SU-DHL-6 (cell line): ENCODE data around the gene MRE11.

Experiments used
- H2AFZ ChIP-seq: fragments of 200-600 bp; sonication (generic); 2 replicates; pipeline ENCODE4 v1.6.1; 2014; ENCODE audit warnings: low read depth, mild to moderate bottlenecking, moderate library complexity, mixed read lengths, antibody characterized with exemption, low read length; ENCODE audit not compliant: severe bottlenecking
- H3F3A ChIP-seq: fragments of 200-600 bp; shearing (Covaris generic); 2 replicates; pipeline ENCODE4 v1.6.0; 2016; ENCODE audit warnings: antibody characterized with exemption, mild to moderate bottlenecking; ENCODE audit not compliant: insufficient read depth
- H3K27ac ChIP-seq: fragments of 200-600 bp; sonication (generic); 2 replicates; pipeline ENCODE4 v1.5.1; 2016; ENCODE audit warnings: low read depth, mild to moderate bottlenecking, low read length, moderate library complexity, mixed read lengths
- H3K27me3 ChIP-seq: fragments of 200-600 bp; sonication (generic), shearing (Covaris generic); 2 replicates; pipeline ENCODE4 v1.6.0; 2014; ENCODE audit warnings: mild to moderate bottlenecking, low read length
- H3K36me3 ChIP-seq: fragments of 200-600 bp; sonication (generic); 2 replicates; pipeline ENCODE4 v1.6.1; 2014; ENCODE audit warnings: mild to moderate bottlenecking, low read length, mixed read lengths
- H3K4me2 ChIP-seq: fragments of 300-600, 200-600 bp; shearing (Covaris generic), sonication (generic); 2 replicates; pipeline ENCODE4 v1.6.0; 2014; ENCODE audit warnings: low read length, low read depth, mild to moderate bottlenecking; ENCODE audit not compliant: poor library complexity, severe bottlenecking
- H3K4me3 ChIP-seq: fragments of 200-600 bp; sonication (generic); 2 replicates; pipeline ENCODE4 v1.5.1; 2014; ENCODE audit warnings: antibody characterized with exemption, low read length, mild to moderate bottlenecking, mixed read lengths; ENCODE audit not compliant: insufficient read depth, poor library complexity, severe bottlenecking
- H3K79me2 ChIP-seq: fragments of 200-600 bp; sonication (generic); 2 replicates; pipeline ENCODE4 v1.6.1; 2014; ENCODE audit warnings: mild to moderate bottlenecking, low read length, moderate library complexity; ENCODE audit not compliant: insufficient read depth
- H3K9ac ChIP-seq: fragments of 200-600 bp; sonication (generic); 2 replicates; pipeline ENCODE4 v1.7.0; 2014; ENCODE audit warnings: mild to moderate bottlenecking, low read length
- H3K9me2 ChIP-seq: fragments of 200-600 bp; sonication (generic); replicated peaks from 2 replicates; pipeline ENCODE4 v1.6.1; 2014; ENCODE audit warnings: low read length; ENCODE audit not compliant: insufficient read depth
- H3K9me3 ChIP-seq: fragments of 200-600 bp; sonication (generic); 2 replicates; pipeline ENCODE4 v1.6.1; 2014; ENCODE audit warnings: low read length, mixed read lengths; ENCODE audit not compliant: insufficient read depth
- H4K20me1 ChIP-seq: fragments of 200-600 bp; sonication (generic); 2 replicates; pipeline ENCODE4 v1.6.1; 2014; ENCODE audit warnings: low read depth, mild to moderate bottlenecking, antibody characterized with exemption, low read length, moderate library complexity, mixed read lengths
- CTCF ChIP-seq: fragments of 200-600 bp; sonication (generic); IDR thresholded peaks from one replicate; pipeline ENCODE4 v1.5.1; 2017; ENCODE audit warnings: antibody characterized with exemption, mild to moderate bottlenecking, low read length, moderate library complexity; ENCODE audit not compliant: insufficient read depth, poor library complexity, severe bottlenecking
- EZH2phosphoT487 ChIP-seq: fragments of 200-600 bp; sonication (generic), shearing (Covaris generic); conservative IDR thresholded peaks from 2 replicates; pipeline ENCODE4 v1.6.1; 2018; ENCODE audit warnings: mild to moderate bottlenecking, antibody characterized with exemption, low read length, moderate library complexity, mixed read lengths

The MRE11 gene

GRCh38 chr11:94519478-94520084 lies 25.9 kb upstream of the MRE11 start:
- no peaks in the 10 kb centered on the region for H3F3A ChIP-seq
- H3K27me3 ChIP-seq = no peaks in the 10 kb centered on the region
- peak; percentile 53 for TF ChIP-seq CTCF
- no peak for TF ChIP-seq EZH2phosphoT487
- no peak overlapping the region for H3K9ac ChIP-seq
- H4K20me1 ChIP-seq = no peaks in the 10 kb centered on the region
- no peaks in the 10 kb centered on the region for H3K9me2 ChIP-seq
- no peak overlapping the region for H3K27ac ChIP-seq
- H3K79me2 ChIP-seq = no peaks in the 10 kb centered on the region
- no peak overlapping the region for H3K4me2 ChIP-seq
- H2AFZ ChIP-seq = no peak overlapping the region
- H3K36me3 ChIP-seq = no peaks in the 10 kb centered on the region
- no peak overlapping the region for H3K4me3 ChIP-seq
- H3K9me3 ChIP-seq = no peaks in the 10 kb centered on the region

- Histone ChIP-seq H3K9me2 (no peaks in the 10 kb centered on the region), H3K9me3 (no peaks in the 10 kb centered on the region), H2AFZ (no peak overlapping the region), H3K4me3 (no peak overlapping the region), H3K9ac (no peak overlapping the region), H3K36me3 (no peaks in the 10 kb centered on the region), H4K20me1 (no peaks in the 10 kb centered on the region), H3K79me2 (no peaks in the 10 kb centered on the region), H3K27me3 (no peaks in the 10 kb centered on the region), H3K27ac (no peak overlapping the region), H3F3A (no peaks in the 10 kb centered on the region), H3K4me2 (no peak overlapping the region)
- no peak for TF ChIP-seq CTCF
- no peak for TF ChIP-seq EZH2phosphoT487
Observed at GRCh38 chr11:94518300-94518699, 24.7 kb upstream of the MRE11 start.

GRCh38 chr11:94516725-94517124 lies 23.1 kb upstream of the MRE11 start:
- H3K9me3 ChIP-seq = no peaks in the 10 kb centered on the region
- no peak overlapping the region for H2AFZ ChIP-seq
- H3K36me3 ChIP-seq = no peaks in the 10 kb centered on the region
- no peak overlapping the region for H3K9ac ChIP-seq
- no peaks in the 10 kb centered on the region for H3K9me2 ChIP-seq
- no peak for TF ChIP-seq CTCF
- TF ChIP-seq EZH2phosphoT487 = no peak
- no peaks in the 10 kb centered on the region for H3K79me2 ChIP-seq
- H3K4me3 ChIP-seq = no peak overlapping the region
- no peak overlapping the region for H3K27ac ChIP-seq
- H4K20me1 ChIP-seq = no peaks in the 10 kb centered on the region
- H3F3A ChIP-seq = no peaks in the 10 kb centered on the region
- H3K4me2 ChIP-seq = no peak overlapping the region
- no peaks in the 10 kb centered on the region for H3K27me3 ChIP-seq
